T-helper 2 cell (primary cell): ENCODE results near the gene MRC2.
A peak's percentile ranks its signal among the peaks of the same experiment; 100 is the strongest.

Experiments used
- DNase-seq, 5 experiments: peaks; one replicate each; pipeline versions ENCODE4 v3.0.0 to v3.0.0-alpha.2; 2012 to 2022

Gene MRC2

GRCh38 chr17:62722625-62723024 lies 95.2 kb downstream of the MRC2 start:
- DNase-seq = no peak

DNA sequence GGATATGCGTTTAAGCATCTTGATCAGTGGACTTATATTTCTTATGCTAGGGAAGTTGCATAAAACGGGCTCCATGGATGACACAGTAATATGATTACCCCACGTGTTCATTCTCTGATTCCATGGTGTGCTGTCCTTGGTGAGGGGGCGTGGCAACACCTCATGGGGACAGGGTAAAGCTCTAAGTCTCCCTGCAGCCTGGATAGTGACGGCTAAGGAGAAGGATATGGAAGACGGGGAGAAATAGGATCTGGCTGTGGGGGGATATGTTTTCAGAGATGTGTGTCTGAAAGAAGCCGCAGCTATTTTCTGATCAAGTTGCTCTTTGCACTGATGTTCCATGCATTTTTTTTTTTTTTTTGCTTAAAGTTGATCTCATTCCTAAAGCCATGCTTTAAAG lies 96.4 kb downstream of the MRC2 start:
- DNase-seq = no peak

DNA sequence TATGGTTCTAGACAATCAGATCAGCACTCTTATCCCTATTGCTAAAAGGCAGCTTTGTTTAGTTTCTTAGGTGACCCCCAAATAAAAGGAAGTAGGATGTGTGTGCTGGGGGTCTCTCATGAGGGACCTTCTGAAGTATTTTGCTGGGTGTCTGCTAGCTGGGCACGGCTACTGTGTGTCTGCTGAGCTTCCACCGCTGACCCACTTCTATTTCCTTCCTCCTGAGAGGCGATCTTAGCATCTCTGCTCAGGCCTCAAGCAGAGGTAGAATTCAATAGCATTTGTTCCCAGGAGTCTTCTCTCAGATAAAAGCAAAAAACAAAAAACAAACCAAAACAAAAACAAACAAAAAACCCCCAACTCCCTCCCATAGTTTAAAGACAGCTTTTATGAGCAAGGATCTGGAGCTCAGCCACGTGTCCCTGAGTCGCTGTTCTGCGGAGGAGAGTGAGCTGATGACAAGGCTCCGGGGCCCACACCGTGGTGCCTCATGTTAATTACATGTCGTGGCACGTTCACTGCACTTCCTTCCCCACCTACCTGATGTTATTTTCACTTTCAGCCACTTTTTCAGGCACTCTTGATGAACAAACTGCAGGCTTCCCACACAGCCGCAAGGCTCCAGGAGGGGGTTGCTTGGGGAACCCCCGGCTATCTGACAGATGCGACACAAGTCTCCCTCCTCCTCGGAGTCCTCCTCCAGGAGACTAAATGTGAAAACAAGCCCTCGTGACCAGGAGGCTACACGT lies 97.1 kb downstream of the MRC2 start:
- DNase-seq = peak in 4 of 5 experiments; percentile 30 to 91 (median 79)

DNA sequence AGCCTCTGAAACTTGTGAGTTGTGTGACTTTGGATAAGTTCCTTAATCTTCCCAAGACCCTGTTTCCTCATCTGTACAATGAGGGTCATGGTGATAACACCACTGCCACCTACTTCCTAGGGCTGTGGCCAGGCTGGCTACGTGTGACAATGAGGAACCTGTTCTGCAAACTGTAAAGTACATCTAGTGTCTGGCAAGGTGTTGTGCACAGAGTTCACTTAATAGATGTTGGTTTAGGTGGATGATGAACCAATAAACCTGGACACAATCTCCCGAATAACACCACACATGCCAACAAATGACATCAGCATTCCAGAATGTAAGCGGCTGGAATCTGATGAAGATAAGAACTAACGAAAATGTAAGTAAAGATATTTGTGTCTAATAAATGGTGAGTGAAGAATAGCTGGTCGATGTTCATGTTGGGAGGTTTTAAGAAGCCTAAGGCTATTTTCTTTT lies 98.3 kb downstream of the MRC2 start:
- no peak for DNase-seq

GRCh38 chr17:62727916-62728672 lies 100.6 kb downstream of the MRC2 start:
- DNase-seq = no peak

- DNase-seq = no peak
Measured at GRCh38 chr17:62732125-62732524, 104.7 kb downstream of the MRC2 start.

DNA sequence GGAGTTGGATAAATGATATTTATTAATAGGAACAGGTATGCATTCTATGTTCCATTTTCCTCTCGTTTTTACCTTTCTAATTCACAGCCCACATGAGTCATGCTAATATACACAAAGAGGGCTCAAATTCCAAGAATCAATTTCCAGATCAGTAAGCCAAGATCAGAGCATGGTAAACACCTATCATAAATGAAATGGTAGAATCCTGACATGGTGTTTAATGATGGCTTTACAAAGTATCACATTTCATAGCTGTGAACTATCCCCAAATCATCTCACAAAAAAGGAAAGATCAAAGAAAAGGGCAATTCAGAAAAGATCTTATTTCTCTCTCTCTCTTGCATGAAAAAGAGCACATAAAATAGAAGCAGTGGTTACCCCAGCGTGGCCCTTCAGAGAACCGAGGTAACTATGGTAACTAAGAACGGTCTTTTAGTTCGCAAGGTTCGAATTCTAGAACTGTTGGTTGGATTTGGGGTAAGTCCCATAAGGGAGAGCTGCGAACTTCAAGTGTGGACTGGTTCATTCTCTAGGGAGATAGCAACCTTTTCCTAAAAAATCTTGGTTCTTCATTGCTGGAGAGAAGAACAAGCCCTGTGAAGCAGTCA lies 107.7 kb downstream of the MRC2 start:
- no peak for DNase-seq

DNA sequence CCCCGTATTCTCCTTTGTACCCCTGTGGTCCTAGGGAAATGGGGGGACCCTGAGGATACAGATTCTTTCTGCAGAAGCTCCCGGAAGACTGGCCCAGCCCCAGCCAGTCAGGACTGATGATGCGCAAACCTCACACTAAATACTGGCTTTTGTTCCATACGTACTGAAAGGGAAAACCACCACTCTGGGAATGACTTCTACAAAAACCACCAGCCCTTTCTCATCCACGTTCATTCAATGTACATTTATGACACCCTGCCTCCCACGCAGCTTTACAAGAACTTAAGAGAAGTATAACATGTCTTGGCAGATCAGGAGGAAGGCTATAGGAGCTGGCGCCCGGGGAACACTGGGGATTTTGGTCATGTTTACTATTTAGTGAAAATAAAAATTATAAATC lies 110.0 kb downstream of the MRC2 start:
- peak in 1 of 5 experiments; percentile 17 for DNase-seq

GRCh38 chr17:62738281-62738680 lies 110.8 kb downstream of the MRC2 start:
- DNase-seq = no peak

GRCh38 chr17:62739645-62740388 lies 112.3 kb downstream of the MRC2 start:
- no peak for DNase-seq

- DNase-seq = peak in 1 of 5 experiments; percentile 78
Measured at GRCh38 chr17:62741290-62741689, 113.8 kb downstream of the MRC2 start.
